OCI-LY1 (cell line): ENCODE measurements around the gene CTNNA3.

Experiments used
- H2AFZ ChIP-seq: fragments of 200-600 bp; sonication (generic), shearing (Covaris generic); 2 replicates; pipeline ENCODE4 v1.6.0; 2014; ENCODE audit warnings: antibody characterized with exemption, mild to moderate bottlenecking, low read length
- H3F3A ChIP-seq: fragments of 200-600 bp; sonication (generic), shearing (Covaris generic); 2 replicates; pipeline ENCODE4 v1.6.0; 2014; ENCODE audit warnings: mild to moderate bottlenecking, antibody characterized with exemption, low read length, moderate library complexity; ENCODE audit not compliant: insufficient read depth
- H3K27ac ChIP-seq: fragments of 200-600 bp; sonication (generic); 2 replicates; pipeline ENCODE4 v1.5.1; 2014; ENCODE audit warnings: low read length, mixed run types, mild to moderate bottlenecking, low read depth; ENCODE audit not compliant: poor library complexity, severe bottlenecking
- H3K27me3 ChIP-seq: fragments of 200-600 bp; sonication (generic); 2 replicates; pipeline ENCODE4 v1.6.0; 2014; ENCODE audit warnings: antibody characterized with exemption, mild to moderate bottlenecking, low read length, moderate library complexity; ENCODE audit not compliant: insufficient read depth
- H3K36me3 ChIP-seq: fragments of 200-600 bp; sonication (generic); 2 replicates; pipeline ENCODE4 v1.6.1; 2014; ENCODE audit warnings: mild to moderate bottlenecking, antibody characterized with exemption, low read length, moderate library complexity, mixed read lengths; ENCODE audit not compliant: insufficient read depth
- H3K4me1 ChIP-seq: fragments of 200-600 bp; sonication (generic); 2 replicates; pipeline ENCODE4 v1.5.1; 2014; ENCODE audit warnings: mild to moderate bottlenecking, low read length, moderate library complexity; ENCODE audit not compliant: insufficient read depth, severe bottlenecking
- H3K4me2 ChIP-seq: fragments of 200-600 bp; sonication (generic), shearing (Covaris generic); 2 replicates; pipeline ENCODE4 v1.6.1; 2014; ENCODE audit warnings: low read length
- H3K4me3 ChIP-seq: fragments of 200-600 bp; sonication (generic); 2 replicates; pipeline ENCODE4 v1.5.1; 2014; ENCODE audit warnings: low read length, low read depth, mild to moderate bottlenecking, mixed read lengths; ENCODE audit not compliant: poor library complexity, severe bottlenecking
- H3K79me2 ChIP-seq: fragments of 200-600 bp; shearing (Covaris generic); 2 replicates; pipeline ENCODE4 v1.6.1; 2016; ENCODE audit warnings: mixed run types, low read length, mixed read lengths; ENCODE audit not compliant: insufficient read depth
- H3K9ac ChIP-seq: fragments of 200-600 bp; sonication (generic), shearing (Covaris generic); 2 replicates; pipeline ENCODE4 v1.6.1; 2014; ENCODE audit warnings: mild to moderate bottlenecking, low read length, mixed read lengths
- H3K9me2 ChIP-seq: fragments of 200-600 bp; sonication (generic), shearing (Covaris generic); 2 replicates; pipeline ENCODE4 v1.6.1; 2014; ENCODE audit warnings: low read depth, mild to moderate bottlenecking, low read length, mixed read lengths
- H3K9me3 ChIP-seq: fragments of 200-600 bp; shearing (Covaris generic); 2 replicates; pipeline ENCODE4 v1.6.1; 2014; ENCODE audit warnings: low read length, mixed read lengths
- H4K20me1 ChIP-seq: fragments of 200-600 bp; sonication (generic), shearing (Covaris generic); 2 replicates; pipeline ENCODE4 v1.6.0; 2016; ENCODE audit warnings: mild to moderate bottlenecking, low read length; ENCODE audit not compliant: insufficient read depth
- CTCF ChIP-seq: fragments of 200-600 bp; sonication (generic), shearing (Covaris generic); IDR thresholded peaks from 2 replicates; pipeline ENCODE4 v1.5.1; 2017; ENCODE audit warnings: mild to moderate bottlenecking, antibody characterized with exemption, low read length, moderate library complexity, mixed read lengths
- EZH2 ChIP-seq: fragments of 200-600 bp; sonication (generic), shearing (Covaris generic); IDR thresholded peaks from 2 replicates; pipeline ENCODE4 v1.8.0; 2017; ENCODE audit warnings: borderline replicate concordance, mixed run types, mild to moderate bottlenecking, antibody characterized with exemption, low read length, moderate library complexity, mixed read lengths

Gene CTNNA3

DNA sequence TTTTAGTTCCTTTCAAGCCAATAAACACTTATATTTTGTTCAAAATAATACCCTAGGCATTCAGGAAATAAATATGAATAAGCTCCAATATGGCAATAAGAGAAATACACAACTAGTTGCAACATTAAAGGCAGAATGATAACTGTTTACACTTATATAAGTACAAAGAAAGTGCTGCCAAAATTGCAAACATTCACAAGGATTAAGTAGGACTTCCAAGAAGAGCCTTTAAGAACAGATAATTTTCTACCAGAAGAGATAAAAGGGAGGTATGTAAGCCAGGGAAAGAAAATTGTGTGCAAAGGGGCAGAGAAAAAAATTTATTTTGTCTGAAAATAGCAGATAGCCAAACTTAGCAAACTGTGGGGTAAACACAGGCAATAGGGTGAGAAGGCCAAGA is 83.8 kb downstream of the CTNNA3 start:
- no peaks in the 10 kb centered on the region for H3K9me2 ChIP-seq
- H3K27me3 ChIP-seq = no peaks in the 10 kb centered on the region
- H3K9me3 ChIP-seq = no peaks in the 10 kb centered on the region
- H3K27ac ChIP-seq = no peak overlapping the region
- no peak overlapping the region for H3K4me2 ChIP-seq
- no peaks in the 10 kb centered on the region for H3K79me2 ChIP-seq
- no peak overlapping the region for H2AFZ ChIP-seq
- no peaks in the 10 kb centered on the region for H3K36me3 ChIP-seq
- H3K4me3 ChIP-seq = no peak overlapping the region
- no peaks in the 10 kb centered on the region for H3K4me1 ChIP-seq
- no peaks in the 10 kb centered on the region for H3F3A ChIP-seq
- TF ChIP-seq EZH2 (no peak), CTCF (no peak)
- H3K9ac ChIP-seq = no peak overlapping the region
- H4K20me1 ChIP-seq = no peaks in the 10 kb centered on the region

GRCh38 chr10:67609996-67610793 is 85.8 kb downstream of the CTNNA3 start:
- no peaks in the 10 kb centered on the region for H3K79me2 ChIP-seq
- no peak overlapping the region for H3K27ac ChIP-seq
- H3K4me3 ChIP-seq = no peak overlapping the region
- H2AFZ ChIP-seq = no peak overlapping the region
- no peaks in the 10 kb centered on the region for H3K9me3 ChIP-seq
- no peak overlapping the region for H3K4me2 ChIP-seq
- H3K4me1 ChIP-seq = no peaks in the 10 kb centered on the region
- H3K9me2 ChIP-seq = no peaks in the 10 kb centered on the region
- H3K9ac ChIP-seq = no peak overlapping the region
- no peaks in the 10 kb centered on the region for H3K36me3 ChIP-seq
- no peaks in the 10 kb centered on the region for H4K20me1 ChIP-seq
- TF ChIP-seq CTCF = no peak
- TF ChIP-seq EZH2 = no peak
- no peaks in the 10 kb centered on the region for H3F3A ChIP-seq
- no peaks in the 10 kb centered on the region for H3K27me3 ChIP-seq

- no peaks in the 10 kb centered on the region for H3K9me3 ChIP-seq
- H3K4me1 ChIP-seq = no peaks in the 10 kb centered on the region
- H3F3A ChIP-seq = no peaks in the 10 kb centered on the region
- H3K36me3 ChIP-seq = no peaks in the 10 kb centered on the region
- TF ChIP-seq CTCF = no peak
- no peak for TF ChIP-seq EZH2
- H3K4me3 ChIP-seq = no peak overlapping the region
- H4K20me1 ChIP-seq = no peaks in the 10 kb centered on the region
- no peaks in the 10 kb centered on the region for H3K79me2 ChIP-seq
- H3K9me2 ChIP-seq = no peaks in the 10 kb centered on the region
- no peak overlapping the region for H3K9ac ChIP-seq
- H3K27ac ChIP-seq = no peak overlapping the region
- H3K27me3 ChIP-seq = no peaks in the 10 kb centered on the region
- H3K4me2 ChIP-seq = no peak overlapping the region
- H2AFZ ChIP-seq = no peak overlapping the region
Measured at GRCh38 chr10:67608001-67608400, 88.0 kb downstream of the CTNNA3 start.
